Trophoblast cell (in vitro differentiated cells and primary cell): Measurements from ENCODE around the gene MYO5C.

Experiments
- DNase-seq, 2 donors: peaks; one replicate each; pipeline ENCODE4 v3.0.0-alpha.2; 2016
- H2AFZ ChIP-seq: 2 replicates; pipeline ENCODE4 v1.6.1; 2013; ENCODE audit warnings: low read length, moderate library complexity, mild to moderate bottlenecking; ENCODE audit not compliant: insufficient read depth, poor library complexity
- H2AK5ac ChIP-seq: 2 replicates; pipeline ENCODE4 v1.6.1; 2013; ENCODE audit warnings: mild to moderate bottlenecking, low read length
- H2BK120ac ChIP-seq: 2 replicates; pipeline ENCODE4 v1.6.1; 2013; ENCODE audit warnings: low read length, mild to moderate bottlenecking, moderate library complexity; ENCODE audit not compliant: insufficient read depth, poor library complexity
- H2BK12ac ChIP-seq: 2 replicates; pipeline ENCODE4 v1.6.1; 2013; ENCODE audit warnings: mild to moderate bottlenecking, low read length, moderate library complexity
- H2BK5ac ChIP-seq: 2 replicates; pipeline ENCODE4 v1.6.1; 2013; ENCODE audit warnings: low read length, low read depth, moderate library complexity, mild to moderate bottlenecking; ENCODE audit not compliant: poor library complexity
- H3K14ac ChIP-seq: 2 replicates; pipeline ENCODE4 v1.6.1; 2013; ENCODE audit warnings: mild to moderate bottlenecking, low read length
- H3K18ac ChIP-seq: 2 replicates; pipeline ENCODE4 v1.6.1; 2013; ENCODE audit warnings: mild to moderate bottlenecking, low read length
- H3K23ac ChIP-seq: 2 replicates; pipeline ENCODE4 v1.6.1; 2013; ENCODE audit warnings: low read length
- H3K27ac ChIP-seq: 2 replicates; pipeline ENCODE4 v1.5.1; 2013; ENCODE audit warnings: low read depth, mild to moderate bottlenecking, inconsistent platforms, low read length, moderate library complexity
- H3K27me3 ChIP-seq: 2 replicates; pipeline ENCODE4 v1.6.1; 2013; ENCODE audit warnings: inconsistent platforms, mild to moderate bottlenecking, low read length, moderate library complexity; ENCODE audit not compliant: insufficient read depth
- H3K36me3 ChIP-seq, 2 experiments: 1 replicate in 1 of 2; 2 replicates in 1 of 2; pipeline ENCODE4 v1.6.1; 2013; ENCODE audit warnings: low read length in 2 of 2, mild to moderate bottlenecking in 2 of 2, moderate library complexity in 1 of 2; ENCODE audit not compliant: insufficient read depth in 2 of 2, control insufficient read depth in 1 of 2
- H3K4ac ChIP-seq: 2 replicates; pipeline ENCODE4 v1.6.1; 2013; ENCODE audit warnings: low read depth, mild to moderate bottlenecking, low read length, moderate library complexity
- H3K4me1 ChIP-seq, 2 experiments: 1 replicate in 1 of 2; 2 replicates in 1 of 2; pipeline ENCODE4 v1.6.1; 2013; ENCODE audit warnings: low read length in 2 of 2, mild to moderate bottlenecking in 2 of 2, moderate library complexity in 1 of 2; ENCODE audit not compliant: insufficient read depth in 2 of 2, control insufficient read depth in 1 of 2
- H3K4me2 ChIP-seq: 2 replicates; pipeline ENCODE4 v1.6.1; 2013; ENCODE audit warnings: inconsistent platforms, mild to moderate bottlenecking, low read length, moderate library complexity
- H3K4me3 ChIP-seq: 2 replicates; pipeline ENCODE4 v1.5.1; 2013; ENCODE audit warnings: mild to moderate bottlenecking, low read depth, low read length, inconsistent platforms
- H3K79me1 ChIP-seq: one replicate; pipeline ENCODE4 v1.6.1; 2013; ENCODE audit warnings: low read length
- H3K79me2 ChIP-seq: 2 replicates; pipeline ENCODE4 v1.6.1; 2013; ENCODE audit warnings: low read length, mild to moderate bottlenecking; ENCODE audit not compliant: control insufficient read depth, insufficient read depth, poor library complexity
- H3K9ac ChIP-seq: 2 replicates; pipeline ENCODE4 v1.6.1; 2013; ENCODE audit warnings: mild to moderate bottlenecking, low read length
- H3K9me3 ChIP-seq: 2 replicates; pipeline ENCODE4 v1.6.1; 2013; ENCODE audit warnings: low read depth, mild to moderate bottlenecking, control low read depth, inconsistent platforms, low read length; ENCODE audit not compliant: insufficient read depth
- H4K12ac ChIP-seq: 2 replicates; pipeline ENCODE4 v1.6.1; 2013; ENCODE audit warnings: low read depth, mild to moderate bottlenecking, low read length, moderate library complexity
- H4K8ac ChIP-seq: 2 replicates; pipeline ENCODE4 v1.6.1; 2013; ENCODE audit warnings: low read depth, mild to moderate bottlenecking, low read length, moderate library complexity
- H4K91ac ChIP-seq: one replicate; pipeline ENCODE4 v1.6.1; 2013; ENCODE audit warnings: low read depth, mild to moderate bottlenecking, low read length, moderate library complexity
- WGBS: extraction: QIAGEN DNeasy Blood & Tissue Kit; methylation state at CpG from one replicate; pipeline ENCODE4 v1.1.7; 2013; ENCODE audit warnings: missing lambda C conversion rate; ENCODE audit not compliant: insufficient read length, insufficient coverage; ENCODE audit errors: extremely low coverage; 5-methylcytosine and 5-hydroxymethylcytosine counted together

The MYO5C gene

GRCh38 chr15:52278135-52278534 lies 17.5 kb downstream of the MYO5C start:
- H2BK5ac ChIP-seq = no peak overlapping the region

GRCh38 chr15:52277575-52277974 lies 18.0 kb downstream of the MYO5C start:
- Histone ChIP-seq H2BK12ac (no peak overlapping the region), H2AFZ (no peak overlapping the region), H3K4me3 (no peak overlapping the region), H2AK5ac (no peak overlapping the region), H3K9me3 (no peaks in the 10 kb centered on the region), H3K36me3 (no peaks in the 10 kb centered on the region), H4K8ac (no peak overlapping the region), H4K91ac (no peak overlapping the region), H3K4me1 (peaks cover 4 to 5% of the 10 kb centered on the region in 2 experiments), H3K23ac (no peak overlapping the region), H3K9ac (no peak overlapping the region), H3K4ac (no peak overlapping the region), H3K4me2 (no peak overlapping the region), H3K27me3 (no peaks in the 10 kb centered on the region), H3K27ac (no peak overlapping the region), H3K79me2 (no peaks in the 10 kb centered on the region), H2BK120ac (no peak overlapping the region), H3K79me1 (no peaks in the 10 kb centered on the region), H3K18ac (no peak overlapping the region), H4K12ac (no peak overlapping the region), H3K14ac (no peak overlapping the region), H2BK5ac (no peak overlapping the region)
- no CpG with 5 or more reads among the region's 9 CpGs for WGBS
- DNase-seq = no peak

More at GRCh38 chr15:52278135-52278534, 17.5 kb downstream of the MYO5C start:
- H3K4me2 ChIP-seq = no peak overlapping the region
- H2BK120ac ChIP-seq = no peak overlapping the region
- H3K27ac ChIP-seq = no peak overlapping the region
- no peaks in the 10 kb centered on the region for H3K79me2 ChIP-seq
- no peak overlapping the region for H4K91ac ChIP-seq
- H2AFZ ChIP-seq = no peak overlapping the region
- H3K79me1 ChIP-seq = no peaks in the 10 kb centered on the region
- H3K23ac ChIP-seq = no peak overlapping the region
- no peak overlapping the region for H4K8ac ChIP-seq
- H3K9ac ChIP-seq = no peak overlapping the region
- H3K18ac ChIP-seq = no peak overlapping the region
- no peak for DNase-seq
- H3K4me3 ChIP-seq = no peak overlapping the region
- H3K9me3 ChIP-seq = no peaks in the 10 kb centered on the region
- no CpG with 5 or more reads among the region's 3 CpGs for WGBS
- H3K27me3 ChIP-seq = no peaks in the 10 kb centered on the region
- no peaks in the 10 kb centered on the region for H3K36me3 ChIP-seq
- no peak overlapping the region for H4K12ac ChIP-seq
- H2AK5ac ChIP-seq = no peak overlapping the region
- H3K14ac ChIP-seq = no peak overlapping the region
- H2BK12ac ChIP-seq = no peak overlapping the region
- no peak overlapping the region for H3K4ac ChIP-seq
- H3K4me1 ChIP-seq = peaks cover 4 to 5% of the 10 kb centered on the region in 2 experiments

- H2BK120ac ChIP-seq = no peak overlapping the region
- H3K9ac ChIP-seq = no peak overlapping the region
- DNase-seq = no peak
- H3K4me3 ChIP-seq = no peak overlapping the region
- H4K91ac ChIP-seq = no peak overlapping the region
- H2AFZ ChIP-seq = no peak overlapping the region
- no peak overlapping the region for H3K18ac ChIP-seq
- no CpG with 5 or more reads among the region's 7 CpGs for WGBS
- peaks cover under 1 to 3% of the 10 kb centered on the region in 2 experiments for H3K4me1 ChIP-seq
- no peaks in the 10 kb centered on the region for H3K9me3 ChIP-seq
- no peaks in the 10 kb centered on the region for H3K79me2 ChIP-seq
- H3K4me2 ChIP-seq = no peak overlapping the region
- no peaks in the 10 kb centered on the region for H3K79me1 ChIP-seq
- no peak overlapping the region for H3K4ac ChIP-seq
- no peaks in the 10 kb centered on the region for H3K27me3 ChIP-seq
- no peak overlapping the region for H3K27ac ChIP-seq
- H3K23ac ChIP-seq = no peak overlapping the region
- H2BK5ac ChIP-seq = no peak overlapping the region
- no peak overlapping the region for H4K12ac ChIP-seq
- H3K36me3 ChIP-seq = no peaks in the 10 kb centered on the region
- H2BK12ac ChIP-seq = no peak overlapping the region
- no peak overlapping the region for H3K14ac ChIP-seq
- H4K8ac ChIP-seq = no peak overlapping the region
- no peak overlapping the region for H2AK5ac ChIP-seq
Observed at GRCh38 chr15:52276256-52276770, 19.3 kb downstream of the MYO5C start.

- Histone ChIP-seq H3K9ac (no peak overlapping the region), H3K14ac (no peak overlapping the region), H3K4ac (no peak overlapping the region), H4K12ac (no peak overlapping the region), H3K4me2 (no peak overlapping the region), H3K9me3 (no peaks in the 10 kb centered on the region), H3K23ac (no peak overlapping the region), H2AK5ac (no peak overlapping the region), H2BK5ac (no peak overlapping the region), H2AFZ (no peak overlapping the region), H3K36me3 (no peaks in the 10 kb centered on the region), H3K4me1 (peaks cover 18 to 23% of the 10 kb centered on the region in 2 experiments), H3K18ac (no peak overlapping the region), H3K79me1 (peaks cover 10% of the 10 kb centered on the region), H2BK120ac (no peak overlapping the region), H3K79me2 (no peaks in the 10 kb centered on the region), H3K27ac (no peak overlapping the region), H3K4me3 (no peak overlapping the region), H2BK12ac (no peak overlapping the region), H4K8ac (no peak overlapping the region), H4K91ac (no peak overlapping the region), H3K27me3 (no peaks in the 10 kb centered on the region)
- WGBS = no CpG with 5 or more reads among the region's 11 CpGs
- no peak for DNase-seq
Observed at GRCh38 chr15:52263563-52264282, 31.9 kb downstream of the MYO5C start.
